Stimulated activated naive CD8-positive, alpha-beta T cell treated with anti-CD3 and anti-CD28 coated beads, Interleukin-15, Interleukin-2, amounts not matched to agents 100 ng/mL and 50 ng/mL, for 24 hours (primary cell): Measurements from ENCODE around the gene KCNMB3.
"Not testable (repeated sequence)": the region's sequence is repeated elsewhere in the genome, so short reads cannot be mapped to it uniquely, and the experiment has no call there.

Experiments
- H3K27ac Mint-ChIP-seq: one replicate; pipeline ENCODE4 v1.8.0; 2021; ENCODE audit warnings: mild to moderate bottlenecking, mixed read lengths
- H3K27me3 Mint-ChIP-seq: one replicate; pipeline ENCODE4 v1.8.0; 2021; ENCODE audit warnings: mixed read lengths
- H3K36me3 Mint-ChIP-seq: one replicate; pipeline ENCODE4 v1.8.0; 2021; ENCODE audit warnings: low read depth, mixed read lengths
- H3K4me1 Mint-ChIP-seq: one replicate; pipeline ENCODE4 v1.8.0; 2021; ENCODE audit warnings: low read depth, mixed read lengths
- H3K4me3 Mint-ChIP-seq: one replicate; pipeline ENCODE4 v1.8.0; 2021; ENCODE audit warnings: mild to moderate bottlenecking, mixed read lengths
- H3K9me3 Mint-ChIP-seq: one replicate; pipeline ENCODE4 v1.8.0; 2021; ENCODE audit warnings: mixed read lengths

Gene KCNMB3

DNA sequence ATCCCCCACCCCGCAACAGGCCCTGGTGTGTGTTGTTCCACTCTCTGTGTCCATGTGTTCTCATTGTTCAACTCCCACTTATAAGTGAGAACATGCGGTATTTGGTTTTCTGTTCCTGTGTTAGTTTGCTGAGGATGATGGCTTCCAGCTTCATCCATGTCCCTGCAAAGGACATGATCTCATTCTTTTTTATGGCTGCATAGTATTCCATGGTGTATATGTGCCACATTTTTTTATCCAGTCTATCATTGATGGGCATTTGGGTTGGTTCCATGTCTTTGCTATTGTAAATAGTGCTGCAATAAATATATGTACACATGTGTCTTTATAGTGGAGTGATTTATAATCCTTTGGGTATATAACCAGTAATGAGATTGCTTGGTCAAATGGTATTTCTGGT is 23.5 kb upstream of the KCNMB3 start:
- not testable (repeated sequence) for H3K9me3 Mint-ChIP-seq, H3K36me3 Mint-ChIP-seq, H3K4me1 Mint-ChIP-seq, H3K27ac Mint-ChIP-seq, H3K4me3 Mint-ChIP-seq
- H3K27me3 Mint-ChIP-seq, result peaks cover 10% of the 10 kb centered on the region

DNA sequence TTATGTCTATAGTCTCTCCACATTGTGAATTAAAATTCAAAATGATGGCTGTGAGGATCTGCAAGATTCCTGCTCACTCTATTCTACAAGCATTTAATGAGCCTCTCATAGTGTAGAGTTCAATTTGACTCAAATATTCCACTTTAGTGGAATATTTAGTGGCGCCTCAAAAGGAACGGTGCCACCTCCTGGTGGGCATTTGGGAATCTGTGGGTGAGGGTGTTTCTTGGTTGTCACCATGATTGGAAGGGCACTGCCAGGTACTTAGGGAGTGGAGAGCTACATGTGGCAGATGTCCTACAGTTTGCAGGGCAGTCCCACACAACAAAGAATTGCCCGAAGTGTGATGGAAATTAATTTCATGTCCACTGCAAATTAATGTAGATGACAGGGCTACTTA is 21.5 kb upstream of the KCNMB3 start:
- Mint-ChIP-seq H3K4me1 (no peaks in the 10 kb centered on the region), H3K36me3 (no peaks in the 10 kb centered on the region), H3K4me3 (no peak overlapping the region), H3K27ac (no peak overlapping the region), H3K9me3 (no peaks in the 10 kb centered on the region), H3K27me3 (peaks cover 5% of the 10 kb centered on the region)

DNA sequence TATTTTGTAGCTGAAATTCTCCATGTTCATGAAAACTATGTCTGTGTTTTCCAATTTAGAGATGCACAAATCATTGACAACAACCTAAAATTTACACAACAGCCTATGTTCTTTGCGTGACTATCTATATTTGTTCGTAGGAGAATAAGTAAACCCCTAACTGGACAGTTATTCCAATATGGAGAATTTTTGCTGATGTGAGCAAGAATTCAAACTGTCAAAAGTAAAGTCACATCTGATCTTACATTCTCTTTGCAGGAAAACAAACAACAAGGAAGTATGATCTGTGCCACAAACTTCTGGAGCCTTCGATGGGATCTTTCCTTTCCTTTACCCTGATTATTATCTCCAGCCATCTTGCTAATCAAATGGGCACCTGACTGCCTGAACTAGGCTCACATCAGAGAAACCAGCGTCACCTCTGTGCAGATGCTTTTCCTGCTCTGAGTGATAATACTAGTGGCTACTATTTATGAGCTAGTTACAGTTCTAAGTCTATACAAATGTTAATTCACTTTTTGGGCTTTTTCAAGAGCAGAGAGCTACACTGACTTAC is 18.3 kb upstream of the KCNMB3 start:
- H3K36me3 Mint-ChIP-seq, result no peaks in the 10 kb centered on the region
- H3K9me3 Mint-ChIP-seq, result no peaks in the 10 kb centered on the region
- H3K4me1 Mint-ChIP-seq, result no peaks in the 10 kb centered on the region
- H3K4me3 Mint-ChIP-seq, result no peak overlapping the region
- H3K27me3 Mint-ChIP-seq, result no peaks in the 10 kb centered on the region
- H3K27ac Mint-ChIP-seq, result no peak overlapping the region

DNA sequence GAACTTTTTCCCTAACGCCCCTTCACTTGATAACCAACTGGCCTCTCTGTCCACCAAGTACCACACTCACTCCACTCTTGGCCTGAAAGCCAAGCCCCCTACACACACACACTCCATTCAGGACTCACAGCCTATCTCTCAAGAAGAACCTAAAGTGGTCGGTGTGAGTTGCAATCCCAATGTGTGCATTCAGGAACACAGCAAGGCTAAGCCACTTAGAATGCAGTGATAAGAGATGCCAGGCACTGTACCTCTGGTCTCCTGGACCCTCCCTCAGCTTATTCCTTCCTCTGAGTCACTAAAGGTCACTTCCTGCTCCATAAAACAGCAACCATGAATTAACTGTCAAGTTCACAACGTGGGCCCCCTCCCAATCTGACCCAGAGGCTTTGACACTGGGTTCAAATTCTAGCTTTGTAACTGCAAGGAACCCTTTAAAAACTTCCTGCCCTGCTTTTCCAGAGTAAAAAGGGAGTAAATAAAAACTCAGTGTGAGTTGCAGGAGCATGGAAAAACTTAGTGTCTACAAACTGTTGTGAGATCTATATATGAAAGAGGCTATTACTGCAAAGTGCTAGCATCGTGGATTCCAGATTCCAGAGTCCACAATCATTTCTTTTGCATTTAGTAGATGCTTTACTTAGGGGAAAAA is 17.6 kb upstream of the KCNMB3 start:
- Mint-ChIP-seq H3K36me3 (no peaks in the 10 kb centered on the region), H3K9me3 (no peaks in the 10 kb centered on the region), H3K4me3 (no peak overlapping the region), H3K27ac (no peak overlapping the region), H3K4me1 (no peaks in the 10 kb centered on the region), H3K27me3 (no peaks in the 10 kb centered on the region)

DNA sequence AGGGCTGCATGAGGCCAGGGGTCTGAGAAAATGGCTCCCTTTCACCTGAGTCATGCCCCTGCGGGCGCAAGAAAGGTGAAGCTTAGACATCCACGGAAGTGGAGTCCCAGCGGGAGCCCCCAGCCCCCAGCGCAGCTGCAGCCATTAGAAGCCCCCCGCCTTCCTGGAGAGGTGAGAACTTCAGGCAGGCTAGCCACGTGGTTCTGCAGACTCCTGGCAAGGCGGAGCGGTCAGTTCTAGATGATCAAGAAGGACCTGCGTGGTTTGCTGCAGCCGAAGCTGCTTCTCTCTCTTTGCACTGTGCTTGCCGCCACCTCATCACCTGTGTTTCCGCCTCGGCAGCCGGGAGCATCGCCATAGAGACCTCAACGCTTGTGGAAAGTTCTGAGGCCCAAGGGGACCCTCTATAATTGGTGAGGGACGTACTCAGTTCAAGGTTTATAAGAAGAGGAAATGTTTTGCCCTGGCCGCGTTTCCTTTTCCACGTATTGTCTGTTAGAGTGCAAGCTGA is 15.8 kb upstream of the KCNMB3 start:
- H3K4me3 Mint-ChIP-seq, result no peak overlapping the region
- no peaks in the 10 kb centered on the region for H3K36me3 Mint-ChIP-seq
- H3K27ac Mint-ChIP-seq, result no peak overlapping the region
- H3K27me3 Mint-ChIP-seq, result no peaks in the 10 kb centered on the region
- H3K4me1 Mint-ChIP-seq, result no peaks in the 10 kb centered on the region
- no peaks in the 10 kb centered on the region for H3K9me3 Mint-ChIP-seq

DNA sequence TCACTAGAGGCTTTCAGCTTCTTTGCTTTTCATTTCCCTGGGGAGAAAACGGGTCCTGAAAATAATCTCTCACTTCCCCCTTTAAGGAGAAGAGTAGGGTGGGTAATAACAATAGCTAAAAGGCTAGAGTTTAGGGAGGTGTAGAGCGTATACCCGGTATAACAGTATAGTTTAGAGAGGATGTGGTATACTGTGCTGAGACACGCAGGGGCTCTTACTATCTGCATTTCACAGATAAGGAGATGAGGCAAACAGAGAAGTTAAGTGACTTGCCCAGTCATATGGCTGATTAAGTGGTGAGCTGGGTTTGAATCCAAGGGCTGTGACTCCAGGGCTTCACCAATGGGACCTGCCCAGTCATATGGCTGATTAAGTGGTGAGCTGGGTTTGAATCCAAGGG is 15.0 kb upstream of the KCNMB3 start:
- Mint-ChIP-seq H3K4me1 (peaks cover 2% of the 10 kb centered on the region), H3K36me3 (no peaks in the 10 kb centered on the region), H3K4me3 (no peak overlapping the region), H3K27me3 (no peaks in the 10 kb centered on the region), H3K27ac (no peak overlapping the region), H3K9me3 (no peaks in the 10 kb centered on the region)

DNA sequence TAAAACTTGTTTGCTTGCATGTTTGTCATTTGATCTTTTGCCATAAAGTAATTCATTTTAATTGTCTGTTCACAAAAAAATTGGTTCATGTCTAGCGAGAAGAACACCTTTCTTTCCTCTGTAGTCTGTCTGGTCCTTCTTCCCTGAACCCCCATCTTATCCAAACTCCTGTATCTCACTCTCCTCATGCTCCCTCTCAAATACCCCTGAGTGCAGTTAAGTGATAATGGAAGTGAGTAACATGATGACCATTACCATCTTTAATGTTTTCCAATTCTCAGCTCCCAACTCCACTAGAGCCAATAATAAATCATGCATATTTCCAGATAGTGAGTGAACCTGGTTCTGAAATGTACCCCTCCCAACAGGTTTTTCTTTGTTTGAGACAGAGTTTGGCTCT is 14.2 kb upstream of the KCNMB3 start:
- no peak overlapping the region for H3K27ac Mint-ChIP-seq

DNA sequence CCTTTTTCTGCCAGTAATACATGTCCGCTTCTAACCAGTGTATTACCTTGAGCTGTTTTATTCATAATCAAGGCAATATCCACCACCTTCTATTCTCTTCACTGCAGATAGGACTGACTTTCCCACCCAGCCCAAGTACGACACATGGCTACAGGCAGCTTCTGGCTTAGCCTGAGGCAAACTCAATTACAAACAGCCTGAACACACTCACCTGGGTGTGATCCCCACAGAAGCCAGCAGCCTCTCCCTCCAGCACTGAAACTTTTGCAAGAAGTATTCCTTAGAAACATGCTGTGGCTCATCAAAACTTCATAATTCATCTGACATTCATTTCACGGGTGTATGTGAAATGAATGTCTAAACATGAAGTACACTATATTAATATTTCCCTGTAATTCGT is 13.5 kb upstream of the KCNMB3 start:
- H3K27ac Mint-ChIP-seq, result no peak overlapping the region
- peaks cover 16% of the 10 kb centered on the region for H3K4me1 Mint-ChIP-seq
- no peaks in the 10 kb centered on the region for H3K36me3 Mint-ChIP-seq
- H3K9me3 Mint-ChIP-seq, result peaks cover 4% of the 10 kb centered on the region
- no peak overlapping the region for H3K4me3 Mint-ChIP-seq
- no peaks in the 10 kb centered on the region for H3K27me3 Mint-ChIP-seq

More for the DNA sequence above, 14.2 kb upstream of the KCNMB3 start:
- no peaks in the 10 kb centered on the region for H3K36me3 Mint-ChIP-seq
- peaks cover 9% of the 10 kb centered on the region for H3K4me1 Mint-ChIP-seq
- no peak overlapping the region for H3K4me3 Mint-ChIP-seq
- H3K27me3 Mint-ChIP-seq, result no peaks in the 10 kb centered on the region
- H3K9me3 Mint-ChIP-seq, result no peaks in the 10 kb centered on the region

DNA sequence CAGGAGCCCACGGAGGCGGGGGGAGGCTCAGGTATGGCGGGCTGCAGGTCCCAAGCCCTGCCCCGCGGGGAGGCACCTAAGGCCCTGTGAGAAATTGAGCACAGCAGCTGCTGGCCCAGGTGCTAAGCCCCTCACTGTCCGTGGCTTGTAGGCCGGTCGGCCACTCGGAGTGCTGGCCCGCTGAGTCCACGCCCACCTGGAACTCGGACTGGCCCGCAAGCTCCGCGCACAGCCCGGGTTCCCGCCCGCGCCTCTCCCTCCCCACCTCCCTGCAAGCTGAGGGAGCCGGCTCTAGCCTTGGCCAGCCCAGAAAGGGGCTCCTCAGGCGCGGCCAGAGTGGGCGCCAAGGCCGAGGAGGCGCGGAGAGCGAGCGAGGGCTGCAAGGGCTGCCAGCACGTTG is 12.2 kb upstream of the KCNMB3 start:
- no peak overlapping the region for H3K27ac Mint-ChIP-seq
- no peaks in the 10 kb centered on the region for H3K36me3 Mint-ChIP-seq
- H3K9me3 Mint-ChIP-seq, result peaks cover 5% of the 10 kb centered on the region
- no peak overlapping the region for H3K4me3 Mint-ChIP-seq
- peaks cover 16% of the 10 kb centered on the region for H3K4me1 Mint-ChIP-seq
- no peaks in the 10 kb centered on the region for H3K27me3 Mint-ChIP-seq

DNA sequence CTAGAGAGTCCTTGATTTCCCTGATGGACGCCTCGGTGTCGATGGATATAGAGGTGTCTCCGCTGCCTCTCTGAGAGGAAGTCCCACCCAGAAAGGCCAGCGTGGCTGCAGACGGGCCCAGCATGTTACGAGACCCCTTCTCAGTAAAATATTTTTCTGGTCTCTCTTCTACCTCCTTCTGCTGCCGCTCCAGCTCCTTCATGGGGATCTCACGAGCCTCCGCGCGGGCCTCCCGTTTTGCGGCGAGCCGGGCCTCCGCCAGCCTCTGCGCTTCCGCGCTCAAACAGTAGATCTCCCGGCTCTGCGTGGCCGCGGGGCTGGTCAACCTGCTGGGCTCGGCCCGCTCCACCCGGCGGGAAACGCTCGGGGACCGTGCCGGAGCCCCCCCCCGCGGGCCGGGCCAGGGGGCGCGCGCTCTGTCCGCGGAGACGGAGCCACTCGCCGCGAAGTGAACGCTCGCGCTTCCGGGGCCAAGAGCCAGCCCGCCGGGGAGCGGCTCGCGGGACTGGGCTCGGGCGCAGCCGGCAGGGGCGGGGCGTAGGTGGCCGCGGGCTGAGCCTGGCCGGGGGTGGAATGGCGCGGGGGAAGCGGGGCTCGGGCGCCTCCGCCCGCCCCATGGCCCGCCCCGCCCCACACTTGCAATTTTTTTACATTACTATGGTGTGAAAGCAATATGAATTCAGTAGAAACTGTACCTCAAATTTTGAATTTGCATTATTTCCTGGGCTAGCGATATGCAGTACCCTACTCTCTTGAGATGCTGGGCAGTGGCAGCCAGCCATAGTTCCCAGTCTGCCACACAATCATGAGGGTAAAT is 10.2 kb upstream of the KCNMB3 start:
- H3K27ac Mint-ChIP-seq, result peak overlapping the region; percentile 59
- no peaks in the 10 kb centered on the region for H3K27me3 Mint-ChIP-seq
- no peaks in the 10 kb centered on the region for H3K36me3 Mint-ChIP-seq
- H3K4me1 Mint-ChIP-seq, result peaks cover 16% of the 10 kb centered on the region
- H3K9me3 Mint-ChIP-seq, result peaks cover 8% of the 10 kb centered on the region
- H3K4me3 Mint-ChIP-seq, result peak overlapping the region; percentile 80

DNA sequence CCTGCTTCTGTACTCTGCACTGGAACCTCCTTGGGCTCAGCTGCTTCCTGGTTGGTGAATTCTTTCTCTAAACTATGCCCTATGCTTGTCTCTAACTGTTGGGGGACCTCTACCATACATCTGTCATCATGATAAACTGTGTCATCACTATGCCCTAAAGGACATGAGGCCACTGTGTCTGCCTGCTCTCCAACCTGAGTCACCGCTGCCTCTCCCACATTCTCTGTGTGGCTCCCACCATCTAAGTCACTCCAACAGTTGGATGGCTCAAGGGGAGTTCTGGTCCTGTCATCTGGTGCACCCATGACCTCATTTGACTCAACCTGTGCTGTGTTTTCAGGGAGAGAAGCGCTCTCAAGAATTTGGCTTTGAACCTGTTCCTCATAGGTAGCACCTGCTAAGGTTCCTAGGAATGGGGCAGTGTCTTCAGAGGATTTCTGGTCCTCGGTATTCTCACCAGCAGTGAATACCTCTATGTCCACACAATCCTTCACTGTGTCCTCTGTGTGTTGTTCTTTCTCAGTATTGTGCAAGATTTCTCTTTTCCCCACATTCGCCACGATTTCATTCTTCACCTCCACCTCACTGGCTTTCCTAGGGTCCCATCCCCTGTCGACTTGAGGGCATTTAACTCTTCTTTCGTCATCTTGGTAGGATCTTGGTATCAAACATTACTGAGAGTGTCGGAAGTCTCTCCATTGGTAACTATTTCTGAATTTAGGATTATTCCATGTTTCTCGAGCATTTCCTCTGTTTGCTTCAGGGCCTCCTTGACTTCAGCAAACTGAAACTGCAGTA is 9.2 kb upstream of the KCNMB3 start:
- not testable (repeated sequence) for H3K9me3 Mint-ChIP-seq, H3K36me3 Mint-ChIP-seq, H3K27me3 Mint-ChIP-seq, H3K27ac Mint-ChIP-seq
- H3K4me1 Mint-ChIP-seq, result peaks cover 16% of the 10 kb centered on the region
- peak overlapping the region; percentile 6 for H3K4me3 Mint-ChIP-seq

DNA sequence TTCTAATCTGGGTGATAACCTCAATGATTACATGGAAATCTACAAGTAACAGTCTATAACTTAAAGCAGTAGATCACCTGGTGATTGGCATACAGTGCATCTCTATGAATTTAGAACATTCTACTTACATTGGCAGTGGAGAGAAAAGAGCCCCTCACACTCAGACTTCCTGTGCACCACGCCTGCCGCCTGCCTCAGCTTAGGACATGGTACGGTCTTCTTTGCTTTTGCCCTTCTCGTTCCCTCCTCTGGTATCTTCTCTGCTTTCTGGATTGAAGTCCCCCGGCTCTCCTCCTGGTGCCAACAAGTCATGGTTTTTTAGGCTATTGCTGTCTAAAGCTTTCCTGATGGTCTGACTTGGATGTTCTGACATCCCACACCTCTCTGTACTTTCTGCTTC is 7.9 kb upstream of the KCNMB3 start:
- no peaks in the 10 kb centered on the region for H3K27me3 Mint-ChIP-seq
- peaks cover 8% of the 10 kb centered on the region for H3K9me3 Mint-ChIP-seq
- no peaks in the 10 kb centered on the region for H3K36me3 Mint-ChIP-seq
- H3K4me1 Mint-ChIP-seq, result peaks cover 16% of the 10 kb centered on the region
- no peak overlapping the region for H3K4me3 Mint-ChIP-seq
- no peak overlapping the region for H3K27ac Mint-ChIP-seq

DNA sequence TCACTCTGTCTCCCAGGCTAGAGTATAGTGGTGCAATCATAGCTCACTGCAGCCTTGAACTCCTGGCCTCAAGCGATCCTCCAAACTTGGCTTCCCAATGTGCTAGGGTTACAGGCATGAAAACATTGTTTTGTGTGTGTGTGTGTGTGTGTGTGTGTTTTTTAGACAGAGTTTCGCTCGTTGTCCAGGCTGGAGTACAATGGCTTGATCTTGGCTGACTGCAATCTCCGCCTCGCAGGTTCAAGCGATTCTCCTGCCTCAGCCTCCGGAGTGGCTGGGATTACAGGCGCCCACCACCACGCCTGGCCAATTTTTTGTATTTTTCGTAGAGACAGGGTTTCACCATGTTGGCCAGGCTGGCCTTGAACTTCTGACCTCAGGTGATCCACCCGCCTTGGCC is 6.8 kb upstream of the KCNMB3 start:
- not testable (repeated sequence) for H3K27me3 Mint-ChIP-seq, H3K36me3 Mint-ChIP-seq, H3K9me3 Mint-ChIP-seq, H3K4me3 Mint-ChIP-seq, H3K27ac Mint-ChIP-seq
- peaks cover 16% of the 10 kb centered on the region for H3K4me1 Mint-ChIP-seq

DNA sequence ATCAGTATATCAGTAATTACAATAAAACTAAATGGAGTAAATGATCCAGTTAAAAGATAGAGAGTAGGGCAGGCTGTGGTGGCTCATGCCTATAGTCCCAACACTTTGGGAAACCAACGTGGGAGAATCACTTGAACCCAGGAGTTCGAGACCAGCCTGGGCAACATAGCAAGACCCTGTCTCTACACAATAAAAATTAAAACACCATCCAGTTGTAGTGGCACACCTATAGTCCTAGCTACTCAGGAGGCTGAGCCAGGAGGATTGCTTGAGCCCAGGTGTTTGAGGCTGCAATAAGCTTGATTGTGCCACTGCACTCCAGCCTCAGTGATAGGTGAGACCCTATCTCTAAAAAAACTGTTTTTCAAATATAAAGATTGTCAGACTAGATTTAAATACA is 5.9 kb upstream of the KCNMB3 start:
- H3K4me1 Mint-ChIP-seq, result peaks cover 16% of the 10 kb centered on the region
- peaks cover 8% of the 10 kb centered on the region for H3K9me3 Mint-ChIP-seq
- no peak overlapping the region for H3K27ac Mint-ChIP-seq
- no peak overlapping the region for H3K4me3 Mint-ChIP-seq
- no peaks in the 10 kb centered on the region for H3K27me3 Mint-ChIP-seq
- H3K36me3 Mint-ChIP-seq, result no peaks in the 10 kb centered on the region
